Measurements from ENCODE around the gene PLPP2.

DNA sequence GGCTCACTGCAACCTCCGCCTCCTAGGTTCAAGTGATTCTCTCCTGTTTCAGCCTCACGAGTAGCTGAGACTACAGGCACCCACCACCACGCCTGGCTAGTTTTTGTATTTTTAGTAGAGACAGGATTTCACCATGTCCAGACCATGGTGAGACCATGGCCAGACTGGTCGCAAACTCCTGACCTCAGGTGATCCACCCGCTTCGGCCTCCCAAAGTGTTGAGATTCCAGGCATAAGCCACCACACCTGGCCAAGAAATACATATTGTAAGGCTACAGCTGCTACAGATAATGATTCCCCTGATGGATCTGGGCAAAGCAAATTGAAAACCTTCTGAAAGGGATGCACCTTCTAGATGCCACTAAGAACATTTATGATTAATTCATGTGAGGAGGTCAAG, 17.8 kb downstream of the PLPP2 start:
- TF ChIP-seq CTCF (IDR thresholded peaks at IDR 0.05) (no peak), POLR2AphosphoS5 (IDR thresholded peaks at IDR 0.05; ENCODE audit: low read depth, low read length) (no peak), TCF7L2 (IDR thresholded peaks at IDR 0.05; ENCODE audit: low read depth, low read length) (no peak)
- TF ChIP-seq, protein P1, sequence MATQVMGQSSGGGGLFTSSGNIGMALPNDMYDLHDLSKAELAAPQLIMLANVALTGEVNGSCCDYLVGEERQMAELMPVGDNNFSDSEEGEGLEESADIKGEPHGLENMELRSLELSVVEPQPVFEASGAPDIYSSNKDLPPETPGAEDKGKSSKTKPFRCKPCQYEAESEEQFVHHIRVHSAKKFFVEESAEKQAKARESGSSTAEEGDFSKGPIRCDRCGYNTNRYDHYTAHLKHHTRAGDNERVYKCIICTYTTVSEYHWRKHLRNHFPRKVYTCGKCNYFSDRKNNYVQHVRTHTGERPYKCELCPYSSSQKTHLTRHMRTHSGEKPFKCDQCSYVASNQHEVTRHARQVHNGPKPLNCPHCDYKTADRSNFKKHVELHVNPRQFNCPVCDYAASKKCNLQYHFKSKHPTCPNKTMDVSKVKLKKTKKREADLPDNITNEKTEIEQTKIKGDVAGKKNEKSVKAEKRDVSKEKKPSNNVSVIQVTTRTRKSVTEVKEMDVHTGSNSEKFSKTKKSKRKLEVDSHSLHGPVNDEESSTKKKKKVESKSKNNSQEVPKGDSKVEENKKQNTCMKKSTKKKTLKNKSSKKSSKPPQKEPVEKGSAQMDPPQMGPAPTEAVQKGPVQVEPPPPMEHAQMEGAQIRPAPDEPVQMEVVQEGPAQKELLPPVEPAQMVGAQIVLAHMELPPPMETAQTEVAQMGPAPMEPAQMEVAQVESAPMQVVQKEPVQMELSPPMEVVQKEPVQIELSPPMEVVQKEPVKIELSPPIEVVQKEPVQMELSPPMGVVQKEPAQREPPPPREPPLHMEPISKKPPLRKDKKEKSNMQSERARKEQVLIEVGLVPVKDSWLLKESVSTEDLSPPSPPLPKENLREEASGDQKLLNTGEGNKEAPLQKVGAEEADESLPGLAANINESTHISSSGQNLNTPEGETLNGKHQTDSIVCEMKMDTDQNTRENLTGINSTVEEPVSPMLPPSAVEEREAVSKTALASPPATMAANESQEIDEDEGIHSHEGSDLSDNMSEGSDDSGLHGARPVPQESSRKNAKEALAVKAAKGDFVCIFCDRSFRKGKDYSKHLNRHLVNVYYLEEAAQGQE (IDR thresholded peaks at IDR 0.05; ENCODE audit: insufficient read depth in 1 of 2, low read depth in 2 of 2, low read length in 1 of 2), result no peak
